Liver (tissue), 9 donors: ENCODE results near the gene GRIK1. TPM values are rescaled to one million over a fixed set of nuclear protein-coding genes. Genes with fewer than 3 reads are reported as not detected.

Experiments
- DNase-seq: peaks from one replicate; pipeline ENCODE4 v3.0.0-alpha.2; 2017; ENCODE audit warnings: low spot score
- H3K27ac ChIP-seq, 2 donors: one replicate each; pipeline ENCODE4 v1.7.0; 2013; ENCODE audit warnings: inconsistent platforms in 2 of 2, low read length in 2 of 2, control low read depth in 1 of 2, low read depth in 1 of 2, mild to moderate bottlenecking in 1 of 2
- H3K27me3 ChIP-seq, 4 donors: one replicate each; pipeline versions ENCODE4 v1.6.1 to v1.7.0; 2013; ENCODE audit warnings: low read length in 3 of 4, inconsistent platforms in 1 of 4, mild to moderate bottlenecking in 1 of 4, moderate library complexity in 1 of 4; ENCODE audit not compliant: control insufficient read depth in 4 of 4, insufficient read depth in 4 of 4
- H3K36me3 ChIP-seq, 4 donors: one replicate each; pipeline versions ENCODE4 v1.6.1 to v1.7.0; 2013; ENCODE audit warnings: low read length in 3 of 4, mild to moderate bottlenecking in 3 of 4, low read depth in 1 of 4, moderate library complexity in 1 of 4; ENCODE audit not compliant: control insufficient read depth in 4 of 4, insufficient read depth in 3 of 4
- H3K4me1 ChIP-seq, 4 donors: one replicate each; pipeline versions ENCODE4 v1.6.1 to v1.7.0; 2013; ENCODE audit warnings: low read length in 3 of 4, mild to moderate bottlenecking in 3 of 4, moderate library complexity in 1 of 4; ENCODE audit not compliant: control insufficient read depth in 4 of 4, insufficient read depth in 4 of 4
- H3K4me3 ChIP-seq, 3 donors: one replicate each; pipeline versions ENCODE4 v1.6.1 to v1.7.0; 2013; ENCODE audit warnings: low read length in 3 of 3, control low read depth in 1 of 3, low read depth in 1 of 3, mild to moderate bottlenecking in 1 of 3
- H3K9ac ChIP-seq, 2 donors: one replicate each; pipeline ENCODE4 v1.7.0; 2013; ENCODE audit warnings: low read length in 2 of 2, mild to moderate bottlenecking in 2 of 2, moderate library complexity in 2 of 2, control low read depth in 1 of 2, low read depth in 1 of 2
- H3K9me3 ChIP-seq, 4 donors: one replicate each; pipeline versions ENCODE4 v1.6.1 to v1.7.0; 2013; ENCODE audit warnings: low read length in 3 of 4; ENCODE audit not compliant: control insufficient read depth in 4 of 4
- ATF3 ChIP-seq: IDR thresholded peaks from 2 replicates; pipeline ENCODE4 v1.6.1; 2016; ENCODE audit warnings: antibody characterized with exemption
- CTCF ChIP-seq: fragments of 150-350 bp; IDR thresholded peaks from 2 replicates; pipeline ENCODE4 v1.5.1; 2017; ENCODE audit warnings: improper control_type of control experiment, low read depth, low read length; ENCODE audit not compliant: missing input control
- EGR1 ChIP-seq, 2 donors: IDR thresholded peaks; 2 replicates each; pipeline ENCODE4 v1.6.1; 2016 to 2018; ENCODE audit warnings: antibody characterized with exemption in 2 of 2, low read depth in 2 of 2
- FOXA1 ChIP-seq: IDR thresholded peaks from 2 replicates; pipeline ENCODE4 v1.6.1; 2016; ENCODE audit warnings: antibody characterized with exemption
- FOXA2 ChIP-seq: IDR thresholded peaks from 2 replicates; pipeline ENCODE4 v1.6.1; 2016; ENCODE audit warnings: antibody characterized with exemption
- GABPA ChIP-seq, 2 donors: IDR thresholded peaks in 1 of 2; conservative IDR thresholded peaks in 1 of 2; 2 replicates each; pipeline ENCODE4 v1.6.1; 2016; ENCODE audit warnings: antibody characterized with exemption in 2 of 2, mild to moderate bottlenecking in 1 of 2, moderate library complexity in 1 of 2
- HNF4A ChIP-seq, 2 donors: conservative IDR thresholded peaks; 2 replicates each; pipeline ENCODE4 v1.6.1; 2016; ENCODE audit warnings: antibody characterized with exemption in 2 of 2, mild to moderate bottlenecking in 2 of 2
- HNF4G ChIP-seq: IDR thresholded peaks from 2 replicates; pipeline ENCODE4 v1.6.1; 2016; ENCODE audit warnings: antibody characterized with exemption
- JUND ChIP-seq, 2 donors: IDR thresholded peaks; 2 replicates each; pipeline ENCODE4 v1.6.1; 2016; ENCODE audit warnings: antibody characterized with exemption in 2 of 2
- RXRA ChIP-seq, 2 donors: IDR thresholded peaks; 2 replicates each; pipeline ENCODE4 v1.6.1; 2017 to 2018; ENCODE audit warnings: antibody characterized with exemption in 2 of 2, mild to moderate bottlenecking in 1 of 2
- SP1 ChIP-seq: IDR thresholded peaks from 2 replicates; pipeline ENCODE4 v1.6.1; 2018; ENCODE audit warnings: antibody characterized with exemption, mild to moderate bottlenecking
- TAF1 ChIP-seq: conservative IDR thresholded peaks from 2 replicates; pipeline ENCODE4 v1.6.1; 2016; ENCODE audit warnings: antibody characterized with exemption, mild to moderate bottlenecking
- WGBS: extraction: QIAGEN DNeasy Blood & Tissue Kit; methylation state at CpG from one replicate; pipeline ENCODE4 v1.1.7; 2013; 5-methylcytosine and 5-hydroxymethylcytosine counted together
- polyA plus RNA-seq, 2 donors: library from polyadenylated mRNA; stranded (reverse) in 1 of 2; unstranded in 1 of 2; fragments of 200-250 nt in 1 of 2; fragments of >200 nt in 1 of 2; fragmentation: Nextera tagmentation in 1 of 2; extraction: Ambion mirVana in 1 of 2; gene quantifications; one replicate each; pipeline versions ENCODE4 v1.2.1 to v1.2.3, GENCODE V29; 2013 to 2015
- total RNA-seq, 2 donors: library from RNA; depleted of rRNA; stranded (reverse); fragments of >200 nt; gene quantifications; one replicate each; pipeline ENCODE4 v1.2.3, GENCODE V29; 2014
- TF ChIP-seq, protein P1 (sequence below): IDR thresholded peaks from 2 replicates; pipeline ENCODE4 v1.6.1; 2016; ENCODE audit warnings: antibody characterized with exemption, mild to moderate bottlenecking
- TF ChIP-seq, protein P2 (sequence below): IDR thresholded peaks from 2 replicates; pipeline ENCODE4 v1.6.1; 2016; ENCODE audit warnings: antibody characterized with exemption
- donor health status: healthy.
- donor health status: healthy.
- donor health status: healthy.
- donor health status: healthy.
- donor health status: healthy.

GRIK1 gene
- total and polyA plus RNA-seq, 4 donors = 0.02 to 0.14 (median 0.05) TPM; not detected in 1

DNA sequence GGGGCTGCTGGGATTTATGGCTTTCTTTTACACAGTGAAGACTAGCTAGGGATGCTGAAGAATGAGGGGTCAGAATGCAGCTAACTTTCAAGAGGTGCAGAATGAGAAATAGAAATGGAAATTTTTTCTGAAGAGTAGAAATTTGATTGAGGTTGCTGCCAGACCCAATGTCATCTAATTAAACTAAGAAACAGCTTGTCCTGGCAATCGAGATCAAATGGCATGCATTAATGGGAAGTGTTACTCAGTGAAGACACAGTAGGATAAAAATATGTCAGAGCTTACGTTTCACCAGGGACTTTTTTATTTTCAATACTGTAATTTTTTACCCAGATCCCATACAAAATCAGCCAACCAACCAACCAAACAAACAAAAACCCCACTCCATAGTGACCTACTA is 306.0 kb downstream of the GRIK1 start (continued):
- TF ChIP-seq RXRA (IDR thresholded peaks at IDR 0.05) = no peak
- TF ChIP-seq, protein P1, sequence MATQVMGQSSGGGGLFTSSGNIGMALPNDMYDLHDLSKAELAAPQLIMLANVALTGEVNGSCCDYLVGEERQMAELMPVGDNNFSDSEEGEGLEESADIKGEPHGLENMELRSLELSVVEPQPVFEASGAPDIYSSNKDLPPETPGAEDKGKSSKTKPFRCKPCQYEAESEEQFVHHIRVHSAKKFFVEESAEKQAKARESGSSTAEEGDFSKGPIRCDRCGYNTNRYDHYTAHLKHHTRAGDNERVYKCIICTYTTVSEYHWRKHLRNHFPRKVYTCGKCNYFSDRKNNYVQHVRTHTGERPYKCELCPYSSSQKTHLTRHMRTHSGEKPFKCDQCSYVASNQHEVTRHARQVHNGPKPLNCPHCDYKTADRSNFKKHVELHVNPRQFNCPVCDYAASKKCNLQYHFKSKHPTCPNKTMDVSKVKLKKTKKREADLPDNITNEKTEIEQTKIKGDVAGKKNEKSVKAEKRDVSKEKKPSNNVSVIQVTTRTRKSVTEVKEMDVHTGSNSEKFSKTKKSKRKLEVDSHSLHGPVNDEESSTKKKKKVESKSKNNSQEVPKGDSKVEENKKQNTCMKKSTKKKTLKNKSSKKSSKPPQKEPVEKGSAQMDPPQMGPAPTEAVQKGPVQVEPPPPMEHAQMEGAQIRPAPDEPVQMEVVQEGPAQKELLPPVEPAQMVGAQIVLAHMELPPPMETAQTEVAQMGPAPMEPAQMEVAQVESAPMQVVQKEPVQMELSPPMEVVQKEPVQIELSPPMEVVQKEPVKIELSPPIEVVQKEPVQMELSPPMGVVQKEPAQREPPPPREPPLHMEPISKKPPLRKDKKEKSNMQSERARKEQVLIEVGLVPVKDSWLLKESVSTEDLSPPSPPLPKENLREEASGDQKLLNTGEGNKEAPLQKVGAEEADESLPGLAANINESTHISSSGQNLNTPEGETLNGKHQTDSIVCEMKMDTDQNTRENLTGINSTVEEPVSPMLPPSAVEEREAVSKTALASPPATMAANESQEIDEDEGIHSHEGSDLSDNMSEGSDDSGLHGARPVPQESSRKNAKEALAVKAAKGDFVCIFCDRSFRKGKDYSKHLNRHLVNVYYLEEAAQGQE = no peak
- TF ChIP-seq TAF1 = no peak

DNA sequence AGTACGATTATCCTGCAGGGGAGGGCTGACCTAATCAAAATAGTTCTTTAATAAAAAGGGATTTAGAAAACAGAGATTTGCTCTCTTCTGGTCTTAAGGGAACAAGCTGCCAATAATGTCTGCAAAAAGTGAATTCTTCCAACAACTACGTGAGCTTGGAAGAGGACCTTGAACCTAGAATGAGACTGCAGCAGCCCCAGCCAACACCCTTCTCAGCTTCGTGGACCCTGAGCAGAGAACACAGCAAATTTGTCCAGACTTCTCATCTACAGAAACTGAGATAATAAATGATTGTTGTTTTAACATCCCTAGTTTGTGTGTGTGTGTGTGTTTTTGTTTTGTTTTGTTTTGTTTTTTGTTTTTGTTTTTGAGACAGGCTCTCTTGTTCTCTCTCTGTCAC is 309.4 kb downstream of the GRIK1 start:
- Histone ChIP-seq H3K9ac (no peak overlapping the region), H3K4me1 (no peaks in the 10 kb centered on the region), H3K4me3 (no peak overlapping the region), H3K27ac (no peak overlapping the region), H3K27me3 (no peaks in the 10 kb centered on the region), H3K9me3 (no peaks in the 10 kb centered on the region), H3K36me3 (no peaks in the 10 kb centered on the region)
- DNase-seq = no peak
- 56% methylated on average over 3 of the region's 3 CpGs for WGBS
- TF ChIP-seq, protein P2, sequence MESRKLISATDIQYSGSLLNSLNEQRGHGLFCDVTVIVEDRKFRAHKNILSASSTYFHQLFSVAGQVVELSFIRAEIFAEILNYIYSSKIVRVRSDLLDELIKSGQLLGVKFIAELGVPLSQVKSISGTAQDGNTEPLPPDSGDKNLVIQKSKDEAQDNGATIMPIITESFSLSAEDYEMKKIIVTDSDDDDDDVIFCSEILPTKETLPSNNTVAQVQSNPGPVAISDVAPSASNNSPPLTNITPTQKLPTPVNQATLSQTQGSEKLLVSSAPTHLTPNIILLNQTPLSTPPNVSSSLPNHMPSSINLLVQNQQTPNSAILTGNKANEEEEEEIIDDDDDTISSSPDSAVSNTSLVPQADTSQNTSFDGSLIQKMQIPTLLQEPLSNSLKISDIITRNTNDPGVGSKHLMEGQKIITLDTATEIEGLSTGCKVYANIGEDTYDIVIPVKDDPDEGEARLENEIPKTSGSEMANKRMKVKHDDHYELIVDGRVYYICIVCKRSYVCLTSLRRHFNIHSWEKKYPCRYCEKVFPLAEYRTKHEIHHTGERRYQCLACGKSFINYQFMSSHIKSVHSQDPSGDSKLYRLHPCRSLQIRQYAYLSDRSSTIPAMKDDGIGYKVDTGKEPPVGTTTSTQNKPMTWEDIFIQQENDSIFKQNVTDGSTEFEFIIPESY = no peak
- TF ChIP-seq TAF1 = no peak
- TF ChIP-seq RXRA (IDR thresholded peaks at IDR 0.05) = no peak
- TF ChIP-seq ATF3 = no peak
- TF ChIP-seq SP1 = no peak
- TF ChIP-seq GABPA (IDR thresholded peaks at IDR 0.05 in 1 of 2, conservative IDR thresholded peaks at IDR 0.05 in 1 of 2) = no peak
- no peak for TF ChIP-seq JUND (IDR thresholded peaks at IDR 0.05)
- no peak for TF ChIP-seq FOXA2
- TF ChIP-seq EGR1 (IDR thresholded peaks at IDR 0.05; ENCODE audit: low read depth in 2 of 2) = no peak
- TF ChIP-seq, protein P1 = no peak
- no peak for TF ChIP-seq CTCF
- no peak for TF ChIP-seq HNF4A (conservative IDR thresholded peaks at IDR 0.05)
- TF ChIP-seq HNF4G = no peak
- no peak for TF ChIP-seq FOXA1
